ENCODE results near the gene PCNX4. TPM values are rescaled to one million over a fixed set of nuclear protein-coding genes. Genes with fewer than 3 reads are reported as not detected.

The PCNX4 gene
- total and polyA plus RNA-seq, 2 experiments from 2014 or later: 22.9 to 77.5 TPM

DNA sequence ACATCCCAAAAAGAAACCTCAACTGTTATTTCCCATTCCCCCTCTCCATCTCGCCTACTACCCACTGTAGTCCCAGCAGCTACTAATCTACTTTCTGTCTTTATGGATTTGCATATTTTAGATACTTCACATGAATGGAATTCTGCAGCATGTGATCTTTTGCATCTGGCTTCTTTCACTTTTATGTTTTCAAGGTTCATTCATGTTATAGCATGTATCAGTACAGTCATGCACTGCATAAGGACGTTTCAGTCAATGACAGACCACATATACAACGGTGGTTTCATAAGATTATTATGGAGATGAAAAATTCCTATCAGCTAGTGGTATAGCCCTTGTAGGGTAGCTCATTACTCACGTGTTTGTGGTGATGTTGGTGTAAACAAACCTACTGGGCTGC is 24.5 kb downstream of the PCNX4 start:
- Mint-ChIP-seq H3K4me3 (no peak overlapping the region), H3K4me1 (no peaks in the 10 kb centered on the region), H3K36me3 (ENCODE audit: low read depth) (peaks cover 24% of the 10 kb centered on the region; the same call in 2 of the 3 replicates), H3K9me3 (no peaks in the 10 kb centered on the region), H3K27me3 (ENCODE audit: insufficient read depth, low read depth, poor library complexity) (no peaks in the 10 kb centered on the region), H3K27ac (no peak overlapping the region)
- Histone ChIP-seq H3K9me2 (ENCODE audit: insufficient read depth) (no peaks in the 10 kb centered on the region), H3K27me3 (ENCODE audit: insufficient read depth) (no peaks in the 10 kb centered on the region), H3K4me1 (ENCODE audit: insufficient read depth) (no peaks in the 10 kb centered on the region), H2AFZ (no peak overlapping the region), H4K20me1 (replicated peaks; ENCODE audit: insufficient read depth) (no peaks in the 10 kb centered on the region), H3K27ac (ENCODE audit: low read depth) (no peak overlapping the region), H3K79me2 (replicated peaks; ENCODE audit: insufficient read depth) (peaks cover 25% of the 10 kb centered on the region; the same call in 1 of the 2 replicates), H3F3A (replicated peaks; ENCODE audit: low read depth) (no peaks in the 10 kb centered on the region), H3K4me3 (no peak overlapping the region), H3K4me2 (no peak overlapping the region), H3K36me3 (ENCODE audit: insufficient read depth) (peaks cover 14% of the 10 kb centered on the region)
- DNase-seq (ENCODE audit: low spot score) (no peak), ATAC-seq (no peak)
- TF ChIP-seq EZH2phosphoT487 (IDR thresholded peaks at IDR 0.05; ENCODE audit: unreplicated experiment): no peak
- no peak for TF ChIP-seq NANOG (IDR thresholded peaks at IDR 0.05; ENCODE audit: borderline replicate concordance)

- H3K27ac ChIP-seq (ENCODE audit: low read depth): no peak overlapping the region
- no peak overlapping the region for H2AFZ ChIP-seq
- Mint-ChIP-seq H3K9me3 (no peaks in the 10 kb centered on the region), H3K4me3 (no peak overlapping the region), H3K27me3 (ENCODE audit: insufficient read depth, low read depth, poor library complexity) (peaks cover 1% of the 10 kb centered on the region), H3K27ac (no peak overlapping the region), H3K4me1 (no peaks in the 10 kb centered on the region), H3K36me3 (ENCODE audit: low read depth) (peaks cover 46% of the 10 kb centered on the region)
- H3K79me2 ChIP-seq (replicated peaks; ENCODE audit: insufficient read depth): no peaks in the 10 kb centered on the region
- DNase-seq (ENCODE audit: low spot score) (no peak), ATAC-seq (no peak)
- H3F3A ChIP-seq (replicated peaks; ENCODE audit: low read depth): no peaks in the 10 kb centered on the region
- H3K9me2 ChIP-seq (ENCODE audit: insufficient read depth): no peaks in the 10 kb centered on the region
- no peaks in the 10 kb centered on the region for H3K27me3 ChIP-seq (ENCODE audit: insufficient read depth)
- H3K4me2 ChIP-seq: no peak overlapping the region
- no peaks in the 10 kb centered on the region for H3K4me1 ChIP-seq (ENCODE audit: insufficient read depth)
- TF ChIP-seq, protein P1, sequence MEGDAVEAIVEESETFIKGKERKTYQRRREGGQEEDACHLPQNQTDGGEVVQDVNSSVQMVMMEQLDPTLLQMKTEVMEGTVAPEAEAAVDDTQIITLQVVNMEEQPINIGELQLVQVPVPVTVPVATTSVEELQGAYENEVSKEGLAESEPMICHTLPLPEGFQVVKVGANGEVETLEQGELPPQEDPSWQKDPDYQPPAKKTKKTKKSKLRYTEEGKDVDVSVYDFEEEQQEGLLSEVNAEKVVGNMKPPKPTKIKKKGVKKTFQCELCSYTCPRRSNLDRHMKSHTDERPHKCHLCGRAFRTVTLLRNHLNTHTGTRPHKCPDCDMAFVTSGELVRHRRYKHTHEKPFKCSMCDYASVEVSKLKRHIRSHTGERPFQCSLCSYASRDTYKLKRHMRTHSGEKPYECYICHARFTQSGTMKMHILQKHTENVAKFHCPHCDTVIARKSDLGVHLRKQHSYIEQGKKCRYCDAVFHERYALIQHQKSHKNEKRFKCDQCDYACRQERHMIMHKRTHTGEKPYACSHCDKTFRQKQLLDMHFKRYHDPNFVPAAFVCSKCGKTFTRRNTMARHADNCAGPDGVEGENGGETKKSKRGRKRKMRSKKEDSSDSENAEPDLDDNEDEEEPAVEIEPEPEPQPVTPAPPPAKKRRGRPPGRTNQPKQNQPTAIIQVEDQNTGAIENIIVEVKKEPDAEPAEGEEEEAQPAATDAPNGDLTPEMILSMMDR (conservative IDR thresholded peaks at IDR 0.05; ENCODE audit: low read depth in 2 of 2): no peak
- no peak for TF ChIP-seq STAT1 (IDR thresholded peaks at IDR 0.05; ENCODE audit: unreplicated experiment)
- TF ChIP-seq EZH2 (IDR thresholded peaks at IDR 0.05; ENCODE audit: low read depth, unreplicated experiment): no peak
- no peak for TF ChIP-seq POLR2AphosphoS5 (IDR thresholded peaks at IDR 0.05; ENCODE audit: low read depth)
- TF ChIP-seq ZNF331 (CRISPR knock-in tag; IDR thresholded peaks at IDR 0.05; ENCODE audit: low read depth): no peak
- no peak for TF ChIP-seq JUNB (IDR thresholded peaks at IDR 0.05; ENCODE audit: unreplicated experiment)
- TF ChIP-seq ZNF114 (CRISPR knock-in tag; IDR thresholded peaks at IDR 0.05): no peak
- TF ChIP-seq, protein P2, sequence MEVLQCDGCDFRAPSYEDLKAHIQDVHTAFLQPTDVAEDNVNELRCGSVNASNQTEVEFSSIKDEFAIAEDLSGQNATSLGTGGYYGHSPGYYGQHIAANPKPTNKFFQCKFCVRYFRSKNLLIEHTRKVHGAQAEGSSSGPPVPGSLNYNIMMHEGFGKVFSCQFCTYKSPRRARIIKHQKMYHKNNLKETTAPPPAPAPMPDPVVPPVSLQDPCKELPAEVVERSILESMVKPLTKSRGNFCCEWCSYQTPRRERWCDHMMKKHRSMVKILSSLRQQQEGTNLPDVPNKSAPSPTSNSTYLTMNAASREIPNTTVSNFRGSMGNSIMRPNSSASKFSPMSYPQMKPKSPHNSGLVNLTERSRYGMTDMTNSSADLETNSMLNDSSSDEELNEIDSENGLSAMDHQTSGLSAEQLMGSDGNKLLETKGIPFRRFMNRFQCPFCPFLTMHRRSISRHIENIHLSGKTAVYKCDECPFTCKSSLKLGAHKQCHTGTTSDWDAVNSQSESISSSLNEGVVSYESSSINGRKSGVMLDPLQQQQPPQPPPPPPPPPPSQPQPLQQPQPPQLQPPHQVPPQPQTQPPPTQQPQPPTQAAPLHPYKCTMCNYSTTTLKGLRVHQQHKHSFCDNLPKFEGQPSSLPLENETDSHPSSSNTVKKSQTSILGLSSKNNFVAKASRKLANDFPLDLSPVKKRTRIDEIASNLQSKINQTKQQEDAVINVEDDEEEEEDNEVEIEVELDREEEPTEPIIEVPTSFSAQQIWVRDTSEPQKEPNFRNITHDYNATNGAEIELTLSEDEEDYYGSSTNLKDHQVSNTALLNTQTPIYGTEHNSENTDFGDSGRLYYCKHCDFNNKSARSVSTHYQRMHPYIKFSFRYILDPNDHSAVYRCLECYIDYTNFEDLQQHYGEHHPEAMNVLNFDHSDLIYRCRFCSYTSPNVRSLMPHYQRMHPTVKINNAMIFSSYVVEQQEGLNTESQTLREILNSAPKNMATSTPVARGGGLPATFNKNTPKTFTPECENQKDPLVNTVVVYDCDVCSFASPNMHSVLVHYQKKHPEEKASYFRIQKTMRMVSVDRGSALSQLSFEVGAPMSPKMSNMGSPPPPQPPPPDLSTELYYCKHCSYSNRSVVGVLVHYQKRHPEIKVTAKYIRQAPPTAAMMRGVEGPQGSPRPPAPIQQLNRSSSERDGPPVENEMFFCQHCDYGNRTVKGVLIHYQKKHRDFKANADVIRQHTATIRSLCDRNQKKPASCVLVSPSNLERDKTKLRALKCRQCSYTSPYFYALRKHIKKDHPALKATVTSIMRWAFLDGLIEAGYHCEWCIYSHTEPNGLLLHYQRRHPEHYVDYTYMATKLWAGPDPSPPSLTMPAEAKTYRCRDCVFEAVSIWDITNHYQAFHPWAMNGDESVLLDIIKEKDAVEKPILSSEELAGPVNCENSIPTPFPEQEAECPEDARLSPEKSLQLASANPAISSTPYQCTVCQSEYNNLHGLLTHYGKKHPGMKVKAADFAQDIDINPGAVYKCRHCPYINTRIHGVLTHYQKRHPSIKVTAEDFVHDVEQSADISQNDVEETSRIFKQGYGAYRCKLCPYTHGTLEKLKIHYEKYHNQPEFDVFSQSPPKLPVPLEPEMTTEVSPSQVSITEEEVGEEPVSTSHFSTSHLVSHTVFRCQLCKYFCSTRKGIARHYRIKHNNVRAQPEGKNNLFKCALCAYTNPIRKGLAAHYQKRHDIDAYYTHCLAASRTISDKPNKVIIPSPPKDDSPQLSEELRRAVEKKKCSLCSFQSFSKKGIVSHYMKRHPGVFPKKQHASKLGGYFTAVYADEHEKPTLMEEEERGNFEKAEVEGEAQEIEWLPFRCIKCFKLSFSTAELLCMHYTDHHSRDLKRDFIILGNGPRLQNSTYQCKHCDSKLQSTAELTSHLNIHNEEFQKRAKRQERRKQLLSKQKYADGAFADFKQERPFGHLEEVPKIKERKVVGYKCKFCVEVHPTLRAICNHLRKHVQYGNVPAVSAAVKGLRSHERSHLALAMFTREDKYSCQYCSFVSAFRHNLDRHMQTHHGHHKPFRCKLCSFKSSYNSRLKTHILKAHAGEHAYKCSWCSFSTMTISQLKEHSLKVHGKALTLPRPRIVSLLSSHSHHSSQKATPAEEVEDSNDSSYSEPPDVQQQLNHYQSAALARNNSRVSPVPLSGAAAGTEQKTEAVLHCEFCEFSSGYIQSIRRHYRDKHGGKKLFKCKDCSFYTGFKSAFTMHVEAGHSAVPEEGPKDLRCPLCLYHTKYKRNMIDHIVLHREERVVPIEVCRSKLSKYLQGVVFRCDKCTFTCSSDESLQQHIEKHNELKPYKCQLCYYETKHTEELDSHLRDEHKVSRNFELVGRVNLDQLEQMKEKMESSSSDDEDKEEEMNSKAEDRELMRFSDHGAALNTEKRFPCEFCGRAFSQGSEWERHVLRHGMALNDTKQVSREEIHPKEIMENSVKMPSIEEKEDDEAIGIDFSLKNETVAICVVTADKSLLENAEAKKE (CRISPR knock-in tag; IDR thresholded peaks at IDR 0.05): no peak
- H3K36me3 ChIP-seq (ENCODE audit: insufficient read depth): peaks cover 16% of the 10 kb centered on the region
- no peaks in the 10 kb centered on the region for H4K20me1 ChIP-seq (replicated peaks; ENCODE audit: insufficient read depth)
- no peak overlapping the region for H3K4me3 ChIP-seq
Measured at GRCh38 chr14:60125918-60126317, 34.2 kb downstream of the PCNX4 start.
